Superior temporal gyrus (tissue), 1 donor: ENCODE measurements around the gene GCC1.

Experiments used
- DNase-seq: peaks from one replicate; pipeline ENCODE4 v3.0.0-alpha.2; 2016; ENCODE audit errors: extremely low spot score

Gene GCC1, protein sequence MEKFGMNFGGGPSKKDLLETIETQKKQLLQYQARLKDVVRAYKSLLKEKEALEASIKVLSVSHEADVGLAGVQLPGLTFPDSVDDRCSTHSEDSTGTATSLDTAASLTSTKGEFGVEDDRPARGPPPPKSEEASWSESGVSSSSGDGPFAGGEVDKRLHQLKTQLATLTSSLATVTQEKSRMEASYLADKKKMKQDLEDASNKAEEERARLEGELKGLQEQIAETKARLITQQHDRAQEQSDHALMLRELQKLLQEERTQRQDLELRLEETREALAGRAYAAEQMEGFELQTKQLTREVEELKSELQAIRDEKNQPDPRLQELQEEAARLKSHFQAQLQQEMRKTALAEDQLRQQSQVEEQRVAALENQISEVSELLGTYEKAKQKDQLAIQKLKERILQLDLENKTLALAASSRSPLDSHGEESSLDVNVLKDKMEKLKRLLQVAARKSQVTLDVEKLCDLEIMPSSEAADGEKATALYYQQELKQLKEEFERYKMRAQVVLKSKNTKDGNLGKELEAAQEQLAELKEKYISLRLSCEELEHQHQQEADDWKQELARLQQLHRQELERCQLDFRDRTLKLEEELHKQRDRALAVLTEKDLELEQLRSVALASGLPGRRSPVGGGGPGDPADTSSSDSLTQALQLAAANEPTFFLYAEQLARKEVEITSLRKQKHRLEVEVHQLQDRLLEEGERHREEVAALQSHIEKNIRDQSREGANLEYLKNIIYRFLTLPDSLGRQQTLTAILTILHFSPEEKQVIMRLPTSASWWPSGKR

DNA sequence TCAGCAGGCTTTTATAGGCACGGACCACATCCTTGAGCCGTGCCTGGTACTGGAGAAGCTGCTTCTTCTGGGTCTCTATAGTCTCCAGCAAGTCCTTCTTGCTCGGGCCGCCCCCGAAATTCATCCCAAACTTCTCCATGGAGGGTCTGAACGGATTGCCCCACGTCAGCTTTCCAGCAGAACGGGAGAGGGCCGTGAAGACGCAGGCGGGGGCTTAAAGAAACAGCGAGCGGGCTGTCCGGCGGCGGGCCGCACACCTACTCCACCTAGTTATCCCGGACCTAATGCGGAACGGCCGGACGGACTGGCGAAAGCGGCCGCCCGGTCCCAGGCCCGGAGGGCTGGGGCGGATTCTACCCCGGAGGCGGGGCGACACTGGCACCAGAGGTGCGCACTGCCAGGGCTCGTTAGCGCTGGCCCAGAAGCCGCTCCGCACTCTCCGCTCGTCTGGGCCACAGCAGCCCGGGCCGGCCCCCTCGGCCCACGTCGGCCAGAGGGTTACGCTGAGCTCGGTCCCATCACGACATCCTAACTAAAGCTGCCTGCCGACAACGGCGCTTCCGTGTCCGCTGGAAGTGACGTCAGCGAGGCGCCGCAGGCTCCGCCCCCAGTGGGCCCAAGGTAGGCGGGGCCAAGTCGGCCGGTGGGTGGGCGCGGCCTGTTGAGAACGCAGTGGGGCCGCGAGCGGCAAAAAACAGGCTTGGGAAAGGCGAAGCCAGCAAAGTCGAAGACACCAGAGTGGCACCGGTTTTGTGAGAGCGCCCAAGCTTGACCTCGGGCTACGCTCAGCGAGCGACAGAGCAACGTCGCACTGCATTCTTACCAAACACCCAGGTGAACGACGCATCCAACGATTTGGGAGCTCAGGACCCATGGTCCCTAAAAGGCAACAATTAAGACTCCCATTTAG lies at the start of gene GCC1:
TSS of gene GCC1 (minus strand) at position 553 of the 910 bp plus-strand sequence. CDS start at position 139, 414 bp downstream.
- DNase-seq = peak; percentile 94

DNA sequence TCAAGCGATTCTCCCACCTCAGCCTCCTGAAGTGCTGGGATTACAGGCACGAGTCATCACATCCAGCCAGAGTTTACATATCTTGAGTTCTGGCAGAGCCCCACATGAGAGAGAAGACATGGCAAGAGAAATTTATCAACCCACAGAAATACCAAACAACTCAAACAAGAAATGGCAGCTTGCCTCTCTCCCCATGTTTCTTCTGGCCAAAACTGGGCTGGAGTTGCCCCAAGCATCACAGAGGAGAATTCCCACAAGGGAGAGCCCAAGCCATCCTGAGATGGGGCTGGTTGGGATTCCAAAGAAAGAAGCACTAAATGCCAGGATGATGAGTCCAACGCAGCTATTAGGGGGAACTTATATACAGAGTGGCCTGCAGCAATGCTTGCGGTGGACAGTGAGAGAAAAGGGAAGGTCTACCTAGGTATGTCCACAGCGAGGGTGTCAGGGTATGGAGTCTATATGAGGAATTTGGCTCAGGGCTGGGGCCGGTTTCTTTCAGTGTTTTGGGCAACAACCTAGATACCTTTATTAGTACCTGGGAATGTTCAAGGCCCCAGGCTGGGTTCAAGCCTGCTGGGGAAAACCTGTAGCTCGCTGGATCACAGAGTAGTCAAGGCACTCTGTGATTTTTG lies 47.0 kb upstream of the GCC1 start:
- no peak for DNase-seq

DNA sequence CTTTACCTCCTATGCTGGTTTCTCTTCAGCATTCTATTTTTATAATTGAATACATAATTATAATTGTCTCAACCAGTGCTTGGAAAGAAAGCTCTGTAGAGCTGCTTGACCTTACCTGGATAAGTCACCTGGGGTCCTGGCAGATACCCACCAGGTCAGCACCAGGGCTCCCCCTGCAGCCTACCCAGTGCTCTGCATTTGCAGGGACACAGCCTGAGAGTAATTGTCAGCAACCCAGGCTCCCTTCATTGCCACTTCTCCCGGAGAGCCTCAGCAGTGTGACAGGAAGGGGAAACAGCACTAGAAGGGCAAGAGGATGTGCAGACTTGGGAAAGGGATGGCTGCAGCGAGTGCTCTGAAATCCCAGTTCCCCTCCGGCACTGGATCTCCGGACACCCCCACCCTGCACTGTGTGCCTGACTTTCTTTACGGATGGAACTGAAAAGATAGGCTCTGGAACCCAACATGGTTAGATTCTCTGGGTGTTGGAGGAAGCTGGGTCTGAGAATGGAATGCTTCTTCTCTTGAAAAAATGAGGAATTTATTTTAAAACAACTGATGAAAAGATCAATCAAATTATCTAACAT lies 44.0 kb upstream of the GCC1 start:
- no peak for DNase-seq

DNA sequence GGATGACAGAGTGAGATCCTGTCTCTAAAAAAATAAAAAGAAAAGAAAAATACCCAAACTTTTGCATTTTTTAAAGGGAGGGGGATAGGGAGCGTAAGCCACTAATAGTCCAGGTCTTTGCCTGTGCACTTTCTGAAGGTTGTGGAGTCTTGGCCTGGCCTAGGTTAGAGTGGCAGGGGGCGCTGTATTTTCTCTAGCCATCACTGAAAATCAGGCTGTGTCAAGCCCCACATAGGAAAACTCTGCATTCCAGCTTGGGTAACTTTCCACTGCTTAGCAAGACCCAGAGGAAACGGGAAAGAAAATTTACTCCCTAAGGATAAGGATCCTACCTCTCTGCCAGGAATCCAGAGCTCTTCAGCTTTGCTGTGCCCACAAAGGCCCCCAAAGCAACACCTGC lies 43.0 kb upstream of the GCC1 start:
- no peak for DNase-seq

DNA sequence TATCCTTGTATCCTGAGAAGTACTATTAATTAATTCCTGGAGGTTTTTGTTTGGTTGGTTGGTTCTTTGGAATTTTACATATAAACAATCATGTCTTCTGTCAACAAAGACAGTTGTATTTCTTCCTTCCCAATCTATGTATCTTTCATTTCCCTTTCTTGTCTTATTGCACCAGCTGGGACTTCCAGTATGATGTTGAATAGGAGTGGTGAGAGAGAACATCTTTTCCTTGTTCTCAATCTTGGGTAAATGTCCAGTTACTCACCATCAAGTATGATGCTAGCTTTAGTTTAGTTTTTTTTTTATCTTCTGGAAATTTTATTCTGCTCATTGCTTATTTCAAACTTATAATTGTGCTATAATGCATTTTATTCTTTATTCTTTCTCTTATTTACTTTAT lies 39.9 kb upstream of the GCC1 start:
- DNase-seq = no peak

DNA sequence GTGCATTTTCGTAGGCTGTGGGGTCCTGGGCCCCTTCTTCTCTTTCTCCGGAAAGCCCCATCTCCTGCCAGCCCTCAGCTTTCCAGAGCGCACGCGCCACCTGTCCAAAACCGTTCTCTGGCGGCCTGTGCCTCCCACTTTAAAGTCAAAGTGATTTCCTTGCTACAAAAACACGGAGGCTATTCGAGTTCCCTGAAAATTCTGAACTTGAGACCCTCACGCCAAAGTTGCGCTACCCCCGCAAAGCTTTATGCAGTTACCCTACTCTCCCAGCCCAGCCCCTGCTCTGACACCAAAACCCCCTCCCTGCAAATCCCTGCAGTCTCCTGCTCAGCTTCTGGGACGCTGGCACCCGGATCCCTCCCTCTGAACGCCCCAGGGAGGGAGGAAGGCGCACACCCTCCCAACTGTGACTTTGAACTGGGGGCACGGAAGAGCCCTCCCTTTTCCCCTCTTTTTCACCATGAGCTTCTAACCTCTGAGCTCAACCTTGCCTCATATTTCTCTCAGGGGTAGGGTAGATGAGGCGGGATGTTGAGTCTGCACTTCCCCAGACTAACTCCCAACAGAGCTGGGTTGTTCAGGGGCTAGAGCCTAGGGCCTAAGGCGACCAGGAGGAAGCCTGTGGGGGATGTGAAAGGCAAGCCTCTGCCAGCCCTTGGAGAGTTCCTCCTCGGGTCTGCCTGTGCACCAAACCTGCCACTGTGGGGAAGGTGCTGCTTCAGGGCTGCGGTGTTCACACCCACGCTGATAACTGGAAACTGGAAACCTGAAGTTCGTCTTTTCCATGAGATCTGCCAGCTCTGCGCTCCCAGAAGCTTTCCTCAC lies 35.2 kb upstream of the GCC1 start:
- DNase-seq = no peak

DNA sequence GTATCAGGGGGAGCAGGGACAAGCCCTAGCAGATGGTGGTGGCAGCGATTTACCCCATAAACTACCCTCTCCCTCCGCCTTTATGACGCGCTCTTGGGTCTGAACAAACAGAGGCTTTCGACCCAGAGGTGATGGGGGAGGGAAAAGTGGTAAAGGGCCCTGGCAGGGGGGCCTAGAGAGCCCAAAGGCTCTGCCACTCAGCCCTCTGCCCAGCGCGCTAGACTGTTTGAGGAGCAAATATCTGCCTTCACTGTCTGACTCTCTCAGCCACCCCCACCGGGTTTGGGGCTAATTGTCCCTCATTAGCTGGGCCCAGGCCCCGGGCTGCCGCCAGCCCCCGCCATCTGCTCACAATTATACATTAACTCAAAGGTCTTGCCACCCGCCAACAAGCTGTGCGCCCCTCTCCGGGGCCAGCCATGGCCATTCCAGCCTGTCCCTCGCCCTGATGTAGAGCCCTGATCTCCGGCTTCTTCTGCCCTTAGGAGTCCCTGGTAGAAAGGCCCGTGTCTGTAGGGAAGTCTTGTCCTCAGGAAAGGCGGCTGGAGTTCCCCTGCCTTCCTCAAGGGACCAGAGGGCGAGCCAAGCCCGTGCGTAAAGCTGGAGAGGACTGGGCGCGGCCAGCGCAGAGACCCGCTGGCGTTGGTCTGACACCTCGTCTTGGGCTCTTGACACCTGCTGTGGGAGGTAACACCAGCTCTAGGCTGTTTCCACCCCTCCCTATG lies 34.4 kb upstream of the GCC1 start:
- DNase-seq = no peak

DNA sequence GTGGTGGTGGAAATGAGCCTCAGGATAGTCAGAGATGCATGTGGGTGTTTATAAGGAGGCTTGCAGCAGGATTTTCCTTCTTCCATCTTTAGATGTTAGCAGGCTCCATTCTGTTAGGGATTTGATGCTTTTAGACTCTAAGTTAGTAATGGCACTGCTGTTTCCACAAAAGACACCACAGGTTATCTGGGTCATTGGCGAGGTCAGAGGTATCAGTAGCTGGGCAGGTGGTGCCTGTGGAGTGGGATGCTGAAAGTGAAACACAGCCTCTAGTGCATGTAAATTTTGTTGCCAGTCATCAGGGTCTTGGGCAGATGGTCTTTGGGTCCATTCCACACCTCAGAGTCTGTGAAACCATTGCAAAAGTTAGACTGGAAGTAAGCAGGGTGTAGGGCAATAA lies 33.4 kb upstream of the GCC1 start:
- DNase-seq = no peak

DNA sequence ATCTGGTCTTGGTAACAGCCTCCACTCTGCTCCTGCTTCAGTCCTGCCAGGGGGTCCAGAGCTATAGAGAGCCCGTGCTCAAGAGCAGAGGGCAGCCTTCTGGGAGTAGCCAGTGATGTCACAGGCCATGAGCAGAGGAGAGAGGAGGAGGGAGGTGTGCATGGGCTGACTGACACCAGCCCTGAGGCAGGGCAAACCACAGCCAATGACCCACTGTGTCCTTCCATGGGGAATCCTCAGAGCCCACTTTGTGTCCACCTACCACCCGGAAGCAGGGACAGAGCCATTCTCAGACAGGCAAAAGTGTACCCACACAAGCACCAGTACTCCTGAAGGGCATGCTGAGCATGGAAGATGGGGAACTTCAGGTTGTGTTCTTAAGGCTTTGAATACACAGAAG lies 32.6 kb upstream of the GCC1 start, which contains the start of gene PAX4:
TSS of gene PAX4 (minus strand) at position 101 of the 400 bp plus-strand sequence. CDS start 2,214 bp downstream, outside the sequence.
- no peak for DNase-seq

DNA sequence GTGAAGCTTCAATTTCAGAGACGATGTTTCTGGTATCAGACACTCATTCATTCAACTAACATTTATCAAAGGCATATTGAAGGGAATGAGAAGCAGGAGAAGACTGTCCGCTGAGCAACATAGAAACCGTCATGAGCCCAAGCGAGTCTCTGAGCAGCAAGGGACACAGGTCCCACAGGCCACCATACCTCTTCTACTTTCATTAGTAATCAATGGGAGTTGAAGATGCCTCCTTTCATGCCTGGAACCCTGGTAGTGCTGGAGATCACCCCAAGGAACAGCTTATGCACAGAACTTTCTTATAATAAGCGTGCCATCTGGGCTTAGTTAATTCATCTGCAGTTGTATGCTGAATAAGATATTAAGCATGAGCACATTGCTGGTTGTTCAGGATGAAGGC lies 31.3 kb upstream of the GCC1 start:
- DNase-seq = no peak

DNA sequence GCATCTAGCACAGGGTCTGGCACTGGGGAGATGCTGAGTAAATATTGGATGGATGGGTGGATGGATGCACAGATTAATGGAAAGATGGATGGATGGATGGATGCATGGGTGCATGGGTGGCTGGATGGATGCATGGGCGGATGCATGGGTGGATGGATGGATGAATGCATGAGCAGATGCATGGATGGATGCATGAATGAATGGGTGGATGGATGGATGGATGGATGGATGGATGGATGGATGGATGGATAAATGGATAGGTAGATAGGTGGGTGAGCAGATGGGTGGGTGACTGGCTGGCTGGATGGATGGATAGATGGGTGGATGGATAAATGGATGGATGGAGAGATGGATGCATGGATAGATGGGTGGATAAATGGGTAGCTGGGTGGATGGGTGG lies 26.9 kb upstream of the GCC1 start:
- DNase-seq = no peak

DNA sequence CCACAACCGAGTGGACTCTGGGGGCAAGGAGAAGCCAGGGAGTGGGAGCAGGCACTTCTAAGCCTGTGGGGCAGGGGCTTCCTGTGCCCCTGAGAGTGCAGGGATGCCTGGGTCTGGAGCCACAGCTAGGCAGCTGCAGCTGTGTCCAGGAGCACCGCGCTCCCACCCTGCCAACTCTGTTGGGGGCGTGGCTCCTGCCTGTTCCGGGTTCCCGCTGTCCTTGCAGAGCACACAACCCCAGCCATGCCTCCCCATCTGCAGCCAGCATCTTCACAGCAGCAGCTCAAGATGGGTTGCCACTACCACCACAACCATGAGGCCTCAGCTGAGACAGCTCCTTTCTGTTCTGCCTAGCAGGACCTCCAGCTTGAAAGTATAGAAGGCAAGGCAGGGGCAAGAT lies 23.9 kb upstream of the GCC1 start:
- DNase-seq = no peak

DNA sequence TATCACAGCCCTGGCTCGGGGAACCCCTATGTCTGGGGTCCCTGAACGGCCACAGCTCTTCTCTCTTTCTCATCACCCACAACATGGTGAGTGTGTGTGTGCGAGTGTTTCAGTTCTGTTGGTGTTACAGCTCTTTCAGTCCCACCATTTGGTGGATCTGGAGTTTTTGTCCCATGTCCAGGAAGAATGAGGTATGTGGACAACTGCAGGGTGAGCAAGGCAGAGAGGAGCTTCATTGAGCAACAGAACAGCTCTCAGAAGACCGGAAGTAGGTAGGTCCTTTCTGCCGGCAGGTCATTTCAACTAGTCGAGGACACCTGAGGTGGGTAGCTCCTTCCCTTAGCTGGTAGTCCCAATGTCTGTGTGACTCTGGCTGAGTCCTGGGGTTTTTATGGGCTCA lies 23.1 kb upstream of the GCC1 start:
- no peak for DNase-seq

DNA sequence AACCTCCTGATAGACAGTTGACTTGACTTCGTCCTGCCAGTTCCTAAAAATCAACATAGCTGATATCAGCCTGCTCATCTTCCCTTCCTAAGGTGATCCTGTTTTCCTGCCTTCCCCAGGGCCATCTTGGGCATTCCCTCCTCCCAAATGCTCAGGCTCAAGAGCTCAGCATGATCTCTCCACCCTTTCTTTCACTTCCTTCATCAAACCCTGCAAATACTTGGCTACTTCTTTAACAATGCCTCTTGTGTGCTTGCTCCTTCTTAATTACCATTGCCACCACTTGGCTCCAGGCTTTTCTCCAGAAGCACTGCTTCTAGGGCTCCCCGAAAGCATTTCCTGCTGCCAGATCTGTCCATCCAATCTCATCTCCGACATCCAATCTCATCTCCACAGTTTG lies 15.5 kb upstream of the GCC1 start:
- no peak for DNase-seq

DNA sequence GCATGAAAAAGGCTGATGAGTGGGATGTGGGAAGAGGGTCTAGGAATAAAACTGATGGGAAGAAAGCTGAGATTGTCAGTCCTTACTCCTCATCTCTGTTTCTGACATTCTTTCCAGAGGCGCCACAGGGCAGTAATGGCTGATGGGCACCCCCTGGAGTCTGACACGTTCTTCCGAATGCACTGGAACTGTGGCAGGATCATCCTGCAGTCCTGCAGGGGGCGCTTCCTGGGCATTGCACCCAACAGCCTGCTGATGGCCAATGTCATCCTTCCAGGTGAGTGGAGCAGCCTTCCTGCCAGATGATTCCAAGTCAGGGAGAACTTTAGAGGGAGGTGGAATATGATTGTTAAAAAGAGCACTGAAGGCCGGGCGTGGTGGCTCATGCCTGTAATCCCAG lies 12.9 kb upstream of the GCC1 start:
- DNase-seq = no peak

DNA sequence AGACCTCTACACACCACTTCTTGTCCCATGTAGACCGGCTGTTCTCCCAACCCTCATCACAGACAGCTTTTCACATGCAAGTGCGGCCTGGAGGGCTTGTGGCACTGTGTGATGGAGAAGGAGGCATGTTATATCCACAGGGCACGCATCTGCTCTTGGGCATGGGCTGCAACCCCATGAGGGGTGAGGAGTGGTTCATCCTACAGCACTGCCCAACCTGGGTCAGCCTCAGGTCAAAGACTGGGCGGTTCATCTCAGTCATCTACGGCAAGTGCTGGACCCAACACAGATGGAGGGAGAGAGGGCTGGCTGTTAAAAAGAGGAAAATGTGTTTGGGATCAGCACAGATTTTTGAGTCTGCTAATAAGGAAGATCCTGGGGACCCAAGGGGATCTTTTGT lies 10.3 kb upstream of the GCC1 start:
- no peak for DNase-seq

DNA sequence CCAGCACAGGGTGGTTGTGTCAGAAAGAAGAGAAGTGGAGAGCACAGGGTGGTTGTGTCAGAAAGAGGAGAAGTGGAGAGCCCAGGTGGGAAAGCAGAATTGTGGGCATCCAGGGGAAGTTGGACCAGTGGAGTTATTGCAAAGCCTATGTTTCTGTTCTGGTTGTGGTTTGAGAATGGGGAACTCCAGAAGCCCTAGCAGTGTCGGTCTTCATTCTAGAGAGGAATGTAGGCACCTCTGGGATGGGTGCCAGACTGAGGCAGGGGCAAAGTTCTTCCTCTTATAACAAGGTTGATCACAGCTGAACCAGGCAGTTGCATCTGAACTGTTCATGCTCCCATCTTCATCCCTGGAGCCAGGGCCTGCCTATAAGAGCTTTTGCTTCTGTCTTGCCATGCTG lies 9.1 kb upstream of the GCC1 start:
- DNase-seq = no peak

DNA sequence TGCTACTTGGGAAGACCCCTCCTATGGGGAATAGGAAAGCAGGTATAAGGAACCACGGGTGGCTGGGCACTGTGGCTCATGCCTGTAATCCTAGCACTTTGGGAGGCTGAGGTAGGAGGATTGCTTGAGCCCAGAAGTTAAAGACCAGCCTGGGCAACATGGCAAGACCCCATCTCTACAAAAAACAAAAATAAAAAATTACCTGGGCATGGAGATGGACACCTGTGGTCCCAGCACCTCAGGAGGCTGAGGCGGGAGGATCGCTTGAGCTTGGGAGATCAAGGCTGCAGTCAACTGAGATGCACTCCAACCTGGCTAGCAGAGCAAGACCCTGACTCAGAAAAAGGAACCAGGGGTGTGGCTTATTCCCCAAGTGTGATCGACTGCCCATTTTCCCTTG lies 7.2 kb upstream of the GCC1 start:
- no peak for DNase-seq

DNA sequence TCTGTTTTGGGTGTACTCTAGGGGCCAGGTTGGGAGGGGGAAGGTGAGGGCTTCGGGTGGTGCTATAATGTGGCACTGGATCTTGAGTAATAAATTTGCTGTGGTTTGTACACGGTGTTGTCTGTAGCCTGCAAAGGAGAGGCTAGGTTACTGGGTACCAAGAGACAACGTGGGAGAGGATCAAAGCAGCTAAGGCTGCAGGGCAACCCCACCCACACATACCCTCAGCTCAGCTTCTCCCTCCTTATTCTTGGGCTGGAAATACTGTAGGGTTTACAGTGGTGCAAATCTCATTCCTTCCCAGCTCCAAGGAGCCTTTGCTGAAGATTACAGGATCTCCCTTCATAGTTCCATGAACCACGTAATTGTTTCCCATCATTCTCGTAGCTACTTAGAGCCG lies 6.2 kb upstream of the GCC1 start:
- no peak for DNase-seq

DNA sequence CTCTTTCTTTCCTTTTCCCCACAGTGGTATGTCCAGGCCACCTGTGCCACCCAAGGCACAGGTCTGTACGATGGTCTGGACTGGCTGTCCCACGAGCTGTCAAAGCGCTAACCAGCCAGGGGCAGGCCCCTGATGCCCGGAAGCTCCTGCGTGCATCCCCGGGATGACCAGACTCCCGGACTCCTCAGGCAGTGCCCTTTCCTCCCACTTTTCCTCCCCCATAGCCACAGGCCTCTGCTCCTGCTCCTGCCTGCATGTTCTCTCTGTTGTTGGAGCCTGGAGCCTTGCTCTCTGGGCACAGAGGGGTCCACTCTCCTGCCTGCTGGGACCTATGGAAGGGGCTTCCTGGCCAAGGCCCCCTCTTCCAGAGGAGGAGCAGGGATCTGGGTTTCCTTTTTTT lies 5.8 kb upstream of the GCC1 start:
- DNase-seq = no peak
